Esophagus muscularis mucosa (tissue), 3 donors: ENCODE measurements around the gene CCDC91.

Experiments used
- CTCF ChIP-seq, 3 experiments: fragments of 200-600 bp in 2 of 3; fragments of 450-650 bp in 1 of 3; sonication (generic) in 2 of 3; IDR thresholded peaks; one replicate each; pipeline ENCODE4 v1.5.1; 2017 to 2019; ENCODE audit warnings: antibody characterized with exemption in 3 of 3, mild to moderate bottlenecking in 2 of 3, moderate library complexity in 1 of 3
- POLR2A ChIP-seq: fragments of 450-650 bp; IDR thresholded peaks from one replicate; pipeline ENCODE4 v1.6.1; 2017; ENCODE audit warnings: antibody characterized with exemption, moderate library complexity, mild to moderate bottlenecking, low read depth
- POLR2AphosphoS5 ChIP-seq, 2 donors: sonication (generic); formaldehyde crosslinking; IDR thresholded peaks; one replicate each; pipeline ENCODE4 v1.6.1; 2017; ENCODE audit warnings: antibody characterized with exemption in 2 of 2

DNA sequence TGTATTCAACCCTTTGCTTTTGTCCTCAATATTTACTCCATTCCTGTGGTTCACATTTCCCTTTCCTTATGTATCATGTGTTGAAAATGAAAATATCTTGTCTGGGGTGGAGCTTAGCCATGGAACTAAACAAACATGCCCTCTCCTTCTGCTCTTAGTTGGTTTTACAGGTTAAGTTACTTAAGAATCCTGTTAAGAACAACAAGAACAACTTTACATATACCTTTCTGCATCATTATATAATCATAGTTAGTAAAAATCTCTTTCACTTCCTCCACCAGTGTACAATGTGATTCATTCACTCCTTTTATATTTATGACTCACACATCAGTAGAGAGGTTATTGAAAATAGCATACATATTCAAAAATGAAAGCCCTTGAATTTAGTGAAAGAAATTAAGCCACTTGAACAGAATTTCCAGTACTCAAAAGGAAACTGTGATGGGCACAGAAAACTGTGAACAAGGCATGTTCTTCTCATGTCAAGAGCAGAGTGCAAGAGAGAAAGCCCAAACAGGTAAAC is 307.7 kb downstream of the CCDC91 start:
- TF ChIP-seq CTCF (IDR thresholded peaks at IDR 0.05): no peak
- TF ChIP-seq POLR2A: no peak
- no peak for TF ChIP-seq POLR2AphosphoS5 (IDR thresholded peaks at IDR 0.05)
